RCC 7860 (cell line): ENCODE measurements around the gene DNMT3A.
A peak's percentile ranks its signal among the peaks of the same experiment; 100 is the strongest.
"Not testable (repeated sequence)": the region's sequence is repeated elsewhere in the genome, so short reads cannot be mapped to it uniquely, and the experiment has no call there.

Experiments
- DNase-seq: peaks from one replicate; pipeline ENCODE4 v3.0.0-alpha.2; 2015; ENCODE audit warnings: low spot score
- FAIRE-seq: peaks from 2 replicates; lab custom pipeline; 2012; peaks lifted over from hg19 to GRCh38; lab: Jason Lieb, UNC

DNMT3A gene

GRCh38 chr2:25286723-25287483, 54.8 kb downstream of the DNMT3A start:
- no peak for FAIRE-seq
- DNase-seq, result no peak

GRCh38 chr2:25286025-25286400, 55.7 kb downstream of the DNMT3A start:
- FAIRE-seq, result no peak
- DNase-seq, result no peak

DNA sequence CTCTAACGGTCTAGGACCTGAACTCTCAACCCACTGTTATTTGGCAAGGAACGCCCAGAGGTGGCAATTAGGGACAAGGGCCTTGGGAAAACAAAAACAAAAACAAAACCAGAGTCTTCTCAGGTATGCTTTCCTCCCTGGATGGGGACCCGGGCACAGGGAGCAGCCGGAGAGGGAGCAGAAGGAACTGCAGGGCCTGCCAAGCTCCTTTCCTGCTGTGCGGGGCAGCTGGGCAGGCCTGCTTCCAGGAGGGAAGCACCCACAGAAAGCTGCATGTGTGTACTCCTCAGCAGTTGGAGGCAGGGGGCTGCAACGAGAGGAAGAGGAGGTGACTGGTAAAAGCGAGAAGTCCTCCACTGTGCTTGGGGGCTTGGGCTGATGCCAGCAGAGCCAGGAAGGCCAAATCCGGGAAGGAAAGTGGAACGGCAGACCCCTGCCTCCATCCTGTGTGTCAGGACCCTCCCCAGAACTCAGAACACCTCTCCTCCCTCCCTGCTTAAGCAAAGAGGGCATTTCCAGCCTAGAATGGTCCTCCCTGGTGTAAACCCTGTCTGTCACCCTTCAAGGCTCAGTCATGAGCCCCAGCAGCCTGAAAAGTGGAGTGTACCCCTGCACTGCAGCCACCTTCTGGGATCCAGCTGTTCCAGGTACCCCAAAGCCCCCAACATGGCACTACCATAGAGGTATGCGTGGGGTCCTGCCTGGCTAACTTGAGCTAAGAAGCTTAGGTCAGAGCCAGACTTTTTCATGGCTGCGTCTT, 56.3 kb downstream of the DNMT3A start:
- no peak for DNase-seq
- FAIRE-seq, result no peak

DNA sequence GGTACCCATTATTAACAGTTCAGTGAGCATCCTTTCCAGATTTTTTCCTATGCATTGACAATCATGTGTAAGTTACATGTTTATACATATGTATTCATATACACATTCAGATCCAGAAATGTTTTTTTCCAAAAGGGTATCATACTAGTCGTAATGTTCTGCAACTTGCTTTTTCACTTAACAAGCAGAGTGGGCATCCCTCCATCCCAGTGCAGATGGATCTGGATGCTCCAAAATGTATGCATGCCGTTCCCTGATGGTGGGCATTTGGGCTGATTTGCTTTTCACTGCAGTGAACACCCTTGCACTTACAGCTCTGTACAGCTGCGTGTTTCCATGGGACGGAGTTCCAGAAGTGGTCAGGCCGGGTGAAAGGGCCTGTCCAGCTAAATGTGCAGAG, 57.0 kb downstream of the DNMT3A start:
- FAIRE-seq (no peak), DNase-seq (no peak)

DNA sequence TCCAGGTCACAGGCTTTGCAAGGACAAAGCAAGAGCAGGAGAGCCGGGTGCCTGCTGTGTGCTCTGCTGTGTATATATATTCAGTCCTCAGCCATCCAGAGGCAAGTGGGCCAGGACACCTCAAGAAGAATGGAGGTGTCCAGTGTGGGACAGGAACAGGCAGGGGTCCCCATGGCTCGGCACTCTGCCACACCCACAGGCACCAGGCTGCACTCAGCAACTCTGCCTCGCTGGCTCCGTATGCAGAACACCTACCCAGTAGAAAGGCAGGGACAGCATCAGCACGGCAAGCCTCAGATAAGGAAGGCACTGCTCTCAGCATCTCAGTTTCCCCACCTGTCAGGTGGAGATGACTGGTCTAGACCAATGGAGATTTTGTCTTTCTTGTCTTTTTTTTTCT, 57.8 kb downstream of the DNMT3A start:
- DNase-seq (no peak), FAIRE-seq (no peak)

DNA sequence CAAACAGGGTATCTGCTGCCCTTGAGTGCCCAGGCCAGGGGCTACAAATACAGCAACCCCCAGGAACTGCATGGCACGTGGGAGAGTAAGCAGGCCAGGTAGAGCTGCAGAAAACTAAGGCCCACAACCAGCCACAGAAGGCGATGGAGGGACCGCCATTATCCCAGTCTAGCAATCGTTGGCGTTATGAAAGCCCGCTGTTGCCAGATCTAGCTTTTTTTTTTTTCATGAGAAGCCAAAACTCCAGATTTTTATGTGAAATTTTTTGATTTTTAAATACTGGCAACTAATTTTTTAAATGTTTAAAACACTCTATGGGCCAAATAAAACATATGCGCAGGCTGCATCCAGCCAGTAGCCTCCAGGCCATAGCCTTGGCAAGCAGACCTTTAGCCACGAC, 59.8 kb downstream of the DNMT3A start:
- DNase-seq (no peak), FAIRE-seq (no peak)

- no peak for FAIRE-seq
- DNase-seq, result no peak
Measured at GRCh38 chr2:25281522-25281921, 60.2 kb downstream of the DNMT3A start.

DNA sequence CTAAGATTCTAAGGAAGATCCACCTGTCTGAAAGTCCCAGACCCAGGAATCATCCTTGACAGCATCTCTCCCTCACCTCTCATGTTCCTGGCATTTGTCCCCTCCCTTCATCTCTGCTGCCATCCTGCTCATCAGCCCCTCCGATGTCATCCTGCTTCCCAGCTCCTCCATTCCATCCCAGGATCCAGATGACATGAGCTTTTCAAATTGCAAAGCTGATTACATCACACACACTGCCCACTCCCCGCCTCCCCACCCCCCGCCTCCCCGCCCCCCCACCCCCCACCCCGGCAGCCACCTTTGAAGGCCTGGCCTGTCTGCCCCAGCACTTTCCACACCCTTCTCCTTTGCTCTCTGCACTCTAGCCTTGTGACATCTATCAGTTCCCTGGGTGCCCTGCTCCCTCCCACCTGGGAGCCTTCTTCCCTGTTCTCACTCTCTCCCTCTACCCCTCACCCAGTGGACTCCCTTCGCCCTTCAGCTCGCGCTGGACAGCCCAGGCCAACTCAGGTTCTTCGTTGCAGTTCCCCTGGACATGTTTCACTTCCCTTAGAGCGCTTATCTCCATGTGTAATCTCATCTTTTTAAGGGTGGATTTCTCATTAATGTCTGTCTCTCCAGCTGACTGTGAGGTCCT, 61.6 kb downstream of the DNMT3A start:
- DNase-seq (no peak), FAIRE-seq (no peak)

DNA sequence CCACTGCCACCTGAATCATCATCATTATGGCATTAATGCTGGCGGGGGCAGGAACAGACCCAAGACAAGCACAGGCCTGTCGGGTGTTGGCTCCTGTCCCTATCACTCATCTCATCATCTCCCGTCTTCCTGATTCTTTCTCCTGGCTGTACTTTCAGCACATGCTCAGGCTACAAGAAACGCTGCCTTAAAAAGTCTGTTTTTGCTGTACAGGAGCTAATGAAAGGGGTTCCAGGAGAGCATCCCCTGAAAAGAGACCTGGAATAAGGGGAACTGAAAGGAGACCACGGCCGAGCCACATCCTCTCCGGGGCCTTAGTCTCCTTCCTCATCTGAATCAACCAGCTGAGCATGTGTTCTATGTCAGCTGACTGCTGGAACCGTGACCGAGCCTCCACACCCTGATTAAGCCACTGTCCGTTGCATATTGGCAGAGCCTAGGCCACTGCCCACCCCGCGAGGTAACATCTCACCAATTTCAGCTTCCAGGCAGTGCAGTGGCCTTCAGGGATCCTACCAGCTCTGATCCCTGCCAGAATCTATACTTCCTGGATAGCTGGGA, 62.6 kb downstream of the DNMT3A start:
- FAIRE-seq (no peak), DNase-seq (no peak)

DNA sequence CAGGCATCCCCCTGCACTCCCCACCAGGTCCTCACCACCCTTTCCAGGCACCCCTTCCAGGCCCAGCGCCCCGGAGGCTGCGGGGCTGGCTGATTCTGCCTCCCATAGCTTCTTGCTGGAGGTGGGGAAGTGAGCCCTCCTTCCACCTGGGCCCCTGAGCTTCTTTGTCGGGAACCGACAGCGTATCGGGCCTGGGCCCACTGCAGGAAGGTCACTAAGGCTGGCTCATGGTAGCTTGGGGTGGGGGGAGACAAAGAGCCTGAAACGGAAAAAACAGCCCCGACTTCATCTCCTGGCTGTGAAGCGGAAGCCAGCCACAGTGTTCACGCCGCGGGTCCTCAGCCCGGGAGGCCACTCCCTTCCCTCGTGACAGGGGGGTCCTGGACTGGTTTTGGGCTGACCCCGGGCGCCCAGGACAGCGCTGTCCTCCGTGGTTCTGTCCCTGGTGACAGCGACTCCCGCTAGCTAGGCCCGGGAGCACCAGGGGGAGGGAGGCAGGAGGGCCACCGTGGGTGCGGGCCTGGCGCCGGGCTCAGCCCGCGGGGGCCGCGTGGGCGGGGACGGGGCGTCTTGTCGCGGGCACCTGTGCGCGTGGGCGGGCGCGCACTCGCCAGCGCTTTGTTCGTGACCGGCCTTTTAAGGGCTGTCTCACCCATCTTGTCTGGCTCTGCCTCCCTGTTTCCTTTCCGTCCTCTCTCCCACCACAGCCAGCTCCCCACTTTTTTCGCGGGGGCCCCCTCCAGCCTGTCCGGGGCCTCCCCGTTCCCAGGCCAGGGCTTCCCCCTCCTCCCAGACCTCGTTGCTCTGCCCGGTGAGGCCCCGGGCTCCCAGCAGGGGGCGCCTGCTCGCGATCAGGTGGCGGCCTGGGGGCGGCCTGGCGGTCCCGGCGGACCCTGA, 64.9 kb downstream of the DNMT3A start:
- FAIRE-seq (no peak), DNase-seq (no peak)

- DNase-seq (no peak), FAIRE-seq (no peak)
Measured at GRCh38 chr2:25275575-25275965, 66.2 kb downstream of the DNMT3A start.

DNA sequence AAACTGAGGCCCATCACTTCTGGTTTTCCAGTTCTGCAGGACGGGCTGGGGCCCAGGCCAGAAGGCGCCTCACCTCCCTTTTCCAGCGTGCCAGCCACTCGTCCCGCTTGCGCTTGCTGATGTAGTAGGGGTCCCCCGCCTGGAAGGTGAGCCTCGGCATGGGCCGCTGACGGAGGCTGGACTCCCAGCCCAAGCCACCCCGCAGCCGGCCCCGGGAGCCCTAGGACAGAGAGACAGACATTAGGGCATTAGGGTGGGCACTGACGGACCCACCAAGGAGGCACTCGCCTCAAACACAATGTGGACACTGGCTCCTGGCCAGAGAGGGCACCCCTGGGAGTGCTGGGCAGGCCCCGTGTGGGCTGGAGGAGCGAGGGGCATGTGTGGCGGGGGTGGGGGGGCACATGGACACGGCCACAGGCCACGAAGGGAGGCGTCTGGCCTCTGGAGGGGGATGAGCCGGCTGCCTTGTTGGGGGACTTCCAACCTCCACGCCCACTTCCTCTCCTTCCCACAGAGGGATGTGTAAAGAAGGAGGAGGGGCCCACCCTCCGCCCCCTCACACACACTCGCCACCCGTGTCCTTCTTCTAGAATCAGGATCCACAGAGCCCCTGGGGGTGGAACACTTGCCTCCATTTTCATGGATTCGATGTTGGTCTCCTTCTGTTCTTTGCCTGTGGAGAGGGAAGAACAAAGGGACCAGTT, 66.7 kb downstream of the DNMT3A start:
- DNase-seq (no peak), FAIRE-seq (no peak)

DNA sequence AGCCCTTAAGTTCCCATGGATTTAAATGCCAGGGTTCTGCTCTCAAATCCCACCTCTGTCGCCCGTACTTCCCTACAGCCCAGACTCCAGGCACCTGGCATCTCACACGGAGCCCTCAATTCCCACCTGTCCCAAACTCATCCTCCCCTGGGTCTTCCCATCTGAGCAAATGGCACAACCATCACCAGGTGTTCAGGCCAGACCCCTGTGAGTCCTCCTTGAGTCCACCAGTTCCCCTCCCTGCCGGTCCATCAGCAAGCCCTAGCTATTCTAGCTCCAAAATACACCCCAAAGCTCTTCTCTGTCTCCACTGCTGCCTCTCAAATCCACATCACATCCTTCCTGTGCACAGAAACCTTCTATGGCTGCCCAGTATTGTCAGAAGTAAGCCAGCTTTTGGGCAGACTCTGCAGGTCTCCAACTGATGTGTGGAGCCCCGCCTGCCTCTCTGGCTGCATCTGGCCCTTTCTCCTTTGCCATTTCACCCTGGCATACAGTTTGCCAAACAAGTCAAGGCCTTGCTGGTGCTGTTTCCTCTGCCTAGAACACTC, 67.7 kb downstream of the DNMT3A start:
- FAIRE-seq (no peak), DNase-seq (no peak)

DNA sequence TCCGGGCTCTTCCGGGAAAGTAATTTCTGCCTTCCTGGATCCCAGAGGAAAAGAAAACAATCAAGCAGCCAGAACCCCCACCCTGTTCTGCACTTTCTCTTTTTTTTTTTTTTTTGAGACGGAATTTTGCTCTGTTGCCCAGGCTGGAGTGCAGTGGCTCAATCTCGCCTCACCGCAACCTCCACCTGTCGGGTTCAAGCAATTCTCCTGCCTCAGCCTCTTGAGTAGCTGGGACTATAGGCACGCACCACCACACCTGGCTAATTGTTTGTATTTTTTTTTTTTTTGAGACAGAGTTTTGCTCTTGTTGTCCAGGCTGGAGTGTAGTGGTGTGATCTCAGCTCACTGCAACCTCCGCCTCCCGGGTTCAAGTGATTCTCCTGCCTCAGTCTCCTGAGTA, 69.0 kb downstream of the DNMT3A start:
- not testable (repeated sequence) for DNase-seq, FAIRE-seq

GRCh38 chr2:25270061-25270460, 71.7 kb downstream of the DNMT3A start:
- no peak for FAIRE-seq

DNA sequence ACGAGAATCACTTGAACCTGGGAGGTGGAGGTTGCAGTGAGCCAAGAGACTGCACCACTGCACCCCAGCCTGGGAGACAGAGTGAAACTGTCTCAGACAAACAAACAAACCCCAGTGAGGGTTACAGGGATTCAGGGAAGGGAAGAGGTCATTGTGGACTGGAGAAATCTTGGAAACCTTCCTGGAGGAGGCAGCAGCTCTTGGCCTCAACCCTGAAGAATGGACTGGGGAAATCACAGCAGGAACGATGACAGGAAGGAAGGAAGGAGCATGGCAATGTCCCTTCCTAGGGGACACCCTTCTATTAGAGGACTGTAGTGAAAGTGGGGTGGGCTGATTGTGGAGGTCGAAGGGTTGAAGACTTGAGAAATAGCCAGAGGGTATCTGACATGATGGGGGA, 72.5 kb downstream of the DNMT3A start:
- DNase-seq, result no peak
- FAIRE-seq, result no peak

More at GRCh38 chr2:25270061-25270460, 71.7 kb downstream of the DNMT3A start:
- DNase-seq, result no peak

DNA sequence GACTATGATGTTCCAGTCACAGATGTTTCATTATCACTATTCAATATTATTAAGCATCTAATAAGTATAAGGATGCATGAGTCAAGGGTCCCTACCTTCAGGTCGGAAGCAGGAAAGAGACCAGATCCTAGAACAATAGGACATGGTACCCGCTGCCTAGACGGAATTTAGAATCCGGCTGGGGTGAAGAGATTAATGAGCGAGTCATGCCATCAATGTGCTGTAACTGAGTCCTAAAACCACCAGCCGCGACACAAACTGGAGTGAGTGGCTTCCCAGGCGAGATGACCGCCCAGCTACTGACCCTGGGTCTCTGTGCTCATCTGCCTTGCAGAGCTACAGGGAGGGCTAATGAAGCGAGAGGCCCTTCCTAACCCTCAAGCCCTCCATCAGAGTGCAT, 73.6 kb downstream of the DNMT3A start:
- no peak for FAIRE-seq
- DNase-seq, result peak; percentile 32

DNA sequence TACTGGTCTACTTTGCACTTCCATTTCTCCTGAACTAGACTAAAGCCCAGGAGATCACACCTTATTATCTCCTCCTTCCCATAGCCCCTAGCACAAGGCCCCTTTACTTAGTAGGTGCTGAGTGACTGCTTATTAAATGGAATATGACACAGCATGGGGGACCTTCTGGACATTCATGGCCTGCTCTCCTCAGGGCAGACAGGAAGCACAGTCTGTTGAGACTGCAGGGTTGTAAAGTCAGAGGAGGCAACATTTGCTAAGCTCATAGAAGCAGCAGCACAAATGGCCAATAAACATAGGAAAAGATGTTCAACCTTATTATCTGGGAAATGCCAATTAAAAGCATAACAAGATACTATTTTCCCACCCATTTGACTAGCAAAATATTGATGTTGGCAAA, 75.3 kb downstream of the DNMT3A start:
- no peak for FAIRE-seq
- DNase-seq, result no peak

DNA sequence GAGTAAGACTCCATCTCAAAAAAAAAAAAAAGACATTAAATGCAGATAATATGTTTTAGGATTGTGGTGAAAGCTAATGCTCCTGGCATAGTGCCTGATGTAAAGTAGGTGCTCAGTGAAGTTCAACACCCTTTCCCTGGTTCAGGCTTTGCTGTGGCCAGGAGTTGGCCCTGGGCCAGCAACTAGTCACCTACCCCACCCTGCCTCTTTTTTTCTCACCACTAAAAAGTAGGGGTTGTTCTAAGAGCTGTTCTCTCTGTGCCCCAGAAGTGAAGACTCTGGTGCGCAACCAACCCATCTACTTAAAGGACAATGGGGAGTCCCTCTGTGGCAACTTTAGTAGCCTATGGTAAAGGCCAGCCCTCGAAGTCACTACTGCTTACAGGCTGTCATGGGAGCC, 75.9 kb downstream of the DNMT3A start:
- FAIRE-seq, result no peak
- DNase-seq, result peak; percentile 18

- DNase-seq (no peak), FAIRE-seq (no peak)
Measured at GRCh38 chr2:25265001-25265400, 76.7 kb downstream of the DNMT3A start.
